Vagina (tissue), 2 donors: Measurements from ENCODE around the gene GPR37L1. TPM values are rescaled to one million over a fixed set of nuclear protein-coding genes. Genes with fewer than 3 reads are reported as not detected.

ENCODE experiments used
- DNase-seq, 2 donors: peaks; one replicate each; pipeline ENCODE4 v3.0.0-alpha.2; 2017; ENCODE audit errors: extremely low spot score in 2 of 2
- H3K27ac ChIP-seq: fragments of 200-600 bp; sonication (generic); one replicate; pipeline ENCODE4 v1.5.1; 2019
- H3K27me3 ChIP-seq: fragments of 200-600 bp; sonication (generic); one replicate; pipeline ENCODE4 v1.5.1; 2019
- H3K36me3 ChIP-seq, 2 donors: fragments of 200-600 bp; sonication (generic); one replicate each; pipeline ENCODE4 v1.5.1; 2017 to 2019
- H3K4me1 ChIP-seq: fragments of 200-600 bp; sonication (generic); one replicate; pipeline ENCODE4 v1.5.1; 2019
- H3K4me3 ChIP-seq, 2 donors: fragments of 200-600 bp; sonication (generic); 1 replicate in 1 of 2; 2 replicates in 1 of 2; pipeline ENCODE4 v1.5.1; 2016 to 2019
- H3K9me3 ChIP-seq: fragments of 200-600 bp; sonication (generic); one replicate; pipeline ENCODE4 v1.5.1; 2019
- POLR2A ChIP-seq, 2 donors: fragments of 450-650 bp; IDR thresholded peaks; one replicate each; pipeline ENCODE4 v1.6.1; 2017; ENCODE audit warnings: antibody characterized with exemption in 2 of 2, mild to moderate bottlenecking in 2 of 2, moderate library complexity in 2 of 2
- POLR2AphosphoS5 ChIP-seq, 2 donors: sonication (generic); formaldehyde crosslinking; IDR thresholded peaks; one replicate each; pipeline ENCODE4 v1.9.0; 2017; ENCODE audit warnings: antibody characterized with exemption in 2 of 2, mild to moderate bottlenecking in 2 of 2, low read depth in 1 of 2; ENCODE audit not compliant: insufficient read depth in 1 of 2
- intact Hi-C: fragments of 100-400 bp; cut with DNase I; formaldehyde crosslinking; loops from one replicate; pipeline ENCODE4 v1.15.1; 2023
- total RNA-seq: library from RNA; depleted of rRNA; stranded (reverse); fragments of >200 nt; gene quantifications from one replicate; pipeline ENCODE4 v1.2.3, GENCODE V29; 2016
- TF ChIP-seq, protein P1 (sequence below), 3 experiments: fragments of 450-650 bp in 2 of 3; fragments of 200-600 bp in 1 of 3; sonication (generic) in 1 of 3; IDR thresholded peaks; one replicate each; pipeline ENCODE4 v1.5.1; 2017 to 2019; ENCODE audit warnings: antibody characterized with exemption in 3 of 3, mild to moderate bottlenecking in 2 of 3, moderate library complexity in 2 of 3

GPR37L1 gene
- total RNA-seq, 1 donor from 2014 or later: 0.25 TPM

DNA sequence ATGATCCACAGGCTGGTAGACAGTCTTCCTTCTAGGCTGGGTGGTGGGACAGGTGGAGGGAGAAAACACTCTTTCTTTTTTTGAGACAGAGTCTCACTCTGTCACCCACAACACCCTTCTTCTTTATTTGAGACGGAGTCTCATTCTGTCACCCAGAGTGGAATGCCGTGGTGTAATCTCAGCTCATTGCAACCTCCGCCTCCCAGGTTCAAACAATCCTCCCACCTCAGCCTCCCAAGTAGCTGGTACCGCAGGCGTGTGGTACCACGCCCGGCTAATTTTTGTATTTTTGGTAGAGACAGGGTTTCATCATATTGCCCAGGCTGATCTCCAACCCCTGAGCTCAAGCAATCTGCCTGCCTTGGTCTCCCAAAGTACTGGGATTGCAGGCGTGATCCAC, 2.9 kb downstream of the GPR37L1 start:
- TF ChIP-seq, protein P1, sequence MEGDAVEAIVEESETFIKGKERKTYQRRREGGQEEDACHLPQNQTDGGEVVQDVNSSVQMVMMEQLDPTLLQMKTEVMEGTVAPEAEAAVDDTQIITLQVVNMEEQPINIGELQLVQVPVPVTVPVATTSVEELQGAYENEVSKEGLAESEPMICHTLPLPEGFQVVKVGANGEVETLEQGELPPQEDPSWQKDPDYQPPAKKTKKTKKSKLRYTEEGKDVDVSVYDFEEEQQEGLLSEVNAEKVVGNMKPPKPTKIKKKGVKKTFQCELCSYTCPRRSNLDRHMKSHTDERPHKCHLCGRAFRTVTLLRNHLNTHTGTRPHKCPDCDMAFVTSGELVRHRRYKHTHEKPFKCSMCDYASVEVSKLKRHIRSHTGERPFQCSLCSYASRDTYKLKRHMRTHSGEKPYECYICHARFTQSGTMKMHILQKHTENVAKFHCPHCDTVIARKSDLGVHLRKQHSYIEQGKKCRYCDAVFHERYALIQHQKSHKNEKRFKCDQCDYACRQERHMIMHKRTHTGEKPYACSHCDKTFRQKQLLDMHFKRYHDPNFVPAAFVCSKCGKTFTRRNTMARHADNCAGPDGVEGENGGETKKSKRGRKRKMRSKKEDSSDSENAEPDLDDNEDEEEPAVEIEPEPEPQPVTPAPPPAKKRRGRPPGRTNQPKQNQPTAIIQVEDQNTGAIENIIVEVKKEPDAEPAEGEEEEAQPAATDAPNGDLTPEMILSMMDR (IDR thresholded peaks at IDR 0.05): no peak
- TF ChIP-seq POLR2AphosphoS5 (IDR thresholded peaks at IDR 0.05; ENCODE audit: insufficient read depth in 1 of 2, low read depth in 1 of 2) (no peak), POLR2A (IDR thresholded peaks at IDR 0.05) (no peak)
- peaks cover 26% of the 10 kb centered on the region for H3K4me1 ChIP-seq
- H3K27me3 ChIP-seq: no peaks in the 10 kb centered on the region
- H3K9me3 ChIP-seq: no peaks in the 10 kb centered on the region
- intact Hi-C loops: no loop called here
- H3K36me3 ChIP-seq: no peaks in the 10 kb centered on the region
- no peak overlapping the region for H3K4me3 ChIP-seq
- DNase-seq: no peak
- H3K27ac ChIP-seq: no peak overlapping the region

DNA sequence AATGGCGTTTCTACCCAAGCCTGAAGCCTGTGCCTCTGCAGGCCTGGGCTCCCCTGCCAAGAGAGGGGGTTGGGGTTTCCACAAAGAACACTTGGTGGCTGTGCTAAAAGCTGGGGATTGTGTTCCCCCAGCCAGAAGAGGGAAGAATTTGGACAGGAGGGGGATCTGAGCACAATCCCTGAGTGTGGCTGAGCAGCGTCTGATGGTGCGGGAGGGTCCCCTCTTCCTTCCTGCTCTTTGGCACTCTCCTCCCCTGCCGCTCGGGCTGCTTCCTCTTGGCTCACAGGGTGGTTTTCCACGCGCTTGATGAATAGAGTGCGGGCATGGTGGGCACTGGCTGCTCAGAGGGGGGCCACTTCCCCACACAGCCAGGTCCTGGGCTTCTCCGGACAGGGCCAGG, 3.7 kb downstream of the GPR37L1 start:
- Histone ChIP-seq H3K4me3 (no peak overlapping the region), H3K4me1 (peaks cover 34% of the 10 kb centered on the region), H3K27ac (no peak overlapping the region), H3K9me3 (no peaks in the 10 kb centered on the region), H3K36me3 (no peaks in the 10 kb centered on the region), H3K27me3 (no peaks in the 10 kb centered on the region)
- TF ChIP-seq POLR2A (IDR thresholded peaks at IDR 0.05): no peak
- TF ChIP-seq, protein P1 (IDR thresholded peaks at IDR 0.05): no peak
- no peak for TF ChIP-seq POLR2AphosphoS5 (IDR thresholded peaks at IDR 0.05; ENCODE audit: insufficient read depth in 1 of 2, low read depth in 1 of 2)
- intact Hi-C loops: no loop called here
- no peak for DNase-seq

DNA sequence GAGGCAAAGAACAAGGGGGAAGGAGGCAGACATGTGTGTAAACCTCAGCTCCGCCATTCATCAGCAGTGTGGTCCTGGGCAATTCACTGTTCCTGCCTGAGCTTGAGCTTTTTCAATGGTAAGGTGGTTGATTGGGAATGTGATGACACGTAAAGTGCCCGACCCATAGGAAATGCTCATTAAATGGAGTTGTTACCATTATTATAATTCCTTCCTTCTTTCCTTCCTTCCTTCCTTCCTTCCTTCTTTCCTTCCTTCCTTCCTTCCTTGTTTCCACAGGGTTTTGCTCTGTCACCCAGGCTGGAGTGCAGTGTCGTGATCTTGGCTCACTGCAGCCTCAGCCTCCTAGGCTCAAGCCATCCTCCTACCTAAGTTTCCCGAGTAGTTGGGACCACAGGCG, 4.3 kb downstream of the GPR37L1 start:
- Histone ChIP-seq H3K4me1 (peaks cover 41% of the 10 kb centered on the region), H3K27me3 (no peaks in the 10 kb centered on the region), H3K36me3 (no peaks in the 10 kb centered on the region), H3K4me3 (no peak overlapping the region), H3K9me3 (no peaks in the 10 kb centered on the region), H3K27ac (no peak overlapping the region)
- intact Hi-C loops: no loop called here
- TF ChIP-seq, protein P1 (IDR thresholded peaks at IDR 0.05): no peak
- TF ChIP-seq POLR2AphosphoS5 (IDR thresholded peaks at IDR 0.05; ENCODE audit: insufficient read depth in 1 of 2, low read depth in 1 of 2) (no peak), POLR2A (IDR thresholded peaks at IDR 0.05) (no peak)
- DNase-seq: no peak

DNA sequence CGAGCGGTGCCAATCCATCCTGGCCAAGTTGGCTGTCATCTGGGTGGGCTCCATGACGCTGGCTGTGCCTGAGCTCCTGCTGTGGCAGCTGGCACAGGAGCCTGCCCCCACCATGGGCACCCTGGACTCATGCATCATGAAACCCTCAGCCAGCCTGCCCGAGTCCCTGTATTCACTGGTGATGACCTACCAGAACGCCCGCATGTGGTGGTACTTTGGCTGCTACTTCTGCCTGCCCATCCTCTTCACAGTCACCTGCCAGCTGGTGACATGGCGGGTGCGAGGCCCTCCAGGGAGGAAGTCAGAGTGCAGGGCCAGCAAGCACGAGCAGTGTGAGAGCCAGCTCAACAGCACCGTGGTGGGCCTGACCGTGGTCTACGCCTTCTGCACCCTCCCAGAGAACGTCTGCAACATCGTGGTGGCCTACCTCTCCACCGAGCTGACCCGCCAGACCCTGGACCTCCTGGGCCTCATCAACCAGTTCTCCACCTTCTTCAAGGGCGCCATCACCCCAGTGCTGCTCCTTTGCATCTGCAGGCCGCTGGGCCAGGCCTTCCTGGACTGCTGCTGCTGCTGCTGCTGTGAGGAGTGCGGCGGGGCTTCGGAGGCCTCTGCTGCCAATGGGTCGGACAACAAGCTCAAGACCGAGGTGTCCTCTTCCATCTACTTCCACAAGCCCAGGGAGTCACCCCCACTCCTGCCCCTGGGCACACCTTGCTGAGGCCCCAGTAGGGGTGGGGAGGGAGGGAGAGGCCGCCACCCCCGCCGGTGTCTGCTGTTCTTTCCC, 5.3 kb downstream of the GPR37L1 start:
- intact Hi-C loops: no loop called here
- Histone ChIP-seq H3K36me3 (peaks cover 0 to under 1% of the 10 kb centered on the region in 2 donors), H3K27me3 (no peaks in the 10 kb centered on the region), H3K4me3 (no peak overlapping the region), H3K27ac (no peak overlapping the region), H3K4me1 (peaks cover 50% of the 10 kb centered on the region), H3K9me3 (no peaks in the 10 kb centered on the region)
- no peak for DNase-seq
- TF ChIP-seq POLR2AphosphoS5 (IDR thresholded peaks at IDR 0.05; ENCODE audit: insufficient read depth in 1 of 2, low read depth in 1 of 2): no peak
- TF ChIP-seq POLR2A (IDR thresholded peaks at IDR 0.05): no peak
- TF ChIP-seq, protein P1 (IDR thresholded peaks at IDR 0.05): no peak
